HG02970 (cell line): ENCODE results near the gene HBE1.
"Not testable (repeated sequence)": the region's sequence is repeated elsewhere in the genome, so short reads cannot be mapped to it uniquely, and the experiment has no call there.

ENCODE experiments used
- ATAC-seq: cut with Tn5 transposase; IDR thresholded peaks from one replicate; pipeline ENCODE4 v1.9.1; 2021; ENCODE audit warnings: mild to moderate bottlenecking, moderate library complexity, moderate number of reproducible peaks; ENCODE audit not compliant: unreplicated experiment, low FRiP score

The HBE1 gene

GRCh38 chr11:5269715-5270147 is at the start of gene HBE1:
TSS of gene HBE1 (minus strand) at chr11:5269945. CDS start at chr11:5269890, 55 bp downstream.
- ATAC-seq: no peak

- ATAC-seq: no peak
These were observed 47.5 kb upstream of the HBE1 start for GRCh38 chr11:5317292-5317691.

DNA sequence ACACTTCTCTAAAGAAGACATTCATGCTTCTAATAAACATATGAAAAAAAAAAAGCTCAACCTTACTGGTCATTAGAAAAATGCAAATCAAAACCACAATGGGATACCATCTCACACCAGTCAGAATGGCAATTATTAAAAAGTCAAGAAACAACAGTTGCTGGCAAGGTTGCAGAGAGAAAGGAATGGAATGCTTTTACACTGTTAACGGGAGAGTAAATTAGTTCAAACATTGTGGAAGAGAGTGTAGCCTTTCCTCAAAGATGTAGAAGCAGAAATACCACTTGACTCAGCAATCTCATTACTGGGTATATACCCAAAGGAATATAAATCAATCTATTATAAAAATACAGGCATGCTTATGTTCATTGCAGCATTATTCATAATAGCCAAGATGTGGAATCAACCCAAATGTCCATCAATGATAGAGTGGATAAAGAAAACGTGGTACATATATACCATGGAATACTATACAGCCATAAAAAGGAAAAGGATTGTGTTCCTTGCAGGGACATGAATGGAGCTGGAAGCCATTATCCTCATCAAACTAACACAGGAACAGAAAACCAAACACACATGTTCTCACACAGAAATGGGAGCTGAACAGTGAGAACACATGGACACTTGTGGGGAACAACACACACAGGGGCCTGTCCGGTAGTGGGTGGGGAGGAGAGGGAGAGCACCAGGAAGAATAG is 43.7 kb upstream of the HBE1 start:
- ATAC-seq: not testable (repeated sequence)

- ATAC-seq: no peak
These were observed 40.7 kb upstream of the HBE1 start for GRCh38 chr11:5310423-5310822.

DNA sequence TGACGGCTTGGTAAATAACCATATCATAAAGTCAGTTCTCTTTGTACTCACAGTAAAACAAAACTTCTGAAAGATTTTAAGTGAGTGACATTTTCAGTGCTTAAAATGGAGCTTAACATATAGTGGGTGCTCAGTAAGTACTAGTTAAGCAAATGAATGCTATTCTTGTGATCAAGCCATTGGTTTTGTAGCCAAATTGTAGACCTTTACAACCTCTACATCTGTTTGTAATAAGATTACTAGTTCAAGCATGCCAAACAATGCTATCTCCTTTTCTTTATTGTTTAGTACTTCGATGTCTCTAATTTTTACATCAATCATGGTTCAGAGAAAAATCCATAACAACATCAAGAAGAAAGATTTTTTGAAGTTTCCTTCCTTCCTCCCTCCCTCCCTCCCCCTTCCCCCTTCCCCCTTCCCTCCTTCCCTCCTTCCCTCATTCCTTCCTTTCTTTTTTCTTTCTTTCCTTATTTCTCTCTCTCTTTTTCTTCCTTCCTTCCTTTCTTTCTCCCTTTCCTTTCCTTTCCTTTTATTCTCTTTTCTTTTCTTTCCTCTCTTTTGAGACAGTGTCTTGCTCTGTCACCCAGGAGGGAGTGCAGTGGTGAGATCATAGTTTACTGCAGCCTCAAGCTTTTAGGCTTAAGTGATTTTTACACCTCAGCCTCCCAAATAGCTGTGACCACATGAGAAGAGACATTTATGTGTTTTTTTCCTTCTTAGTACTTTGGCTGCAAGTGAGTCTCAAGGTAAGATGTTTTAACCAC is 37.7 kb upstream of the HBE1 start:
- ATAC-seq: no peak

DNA sequence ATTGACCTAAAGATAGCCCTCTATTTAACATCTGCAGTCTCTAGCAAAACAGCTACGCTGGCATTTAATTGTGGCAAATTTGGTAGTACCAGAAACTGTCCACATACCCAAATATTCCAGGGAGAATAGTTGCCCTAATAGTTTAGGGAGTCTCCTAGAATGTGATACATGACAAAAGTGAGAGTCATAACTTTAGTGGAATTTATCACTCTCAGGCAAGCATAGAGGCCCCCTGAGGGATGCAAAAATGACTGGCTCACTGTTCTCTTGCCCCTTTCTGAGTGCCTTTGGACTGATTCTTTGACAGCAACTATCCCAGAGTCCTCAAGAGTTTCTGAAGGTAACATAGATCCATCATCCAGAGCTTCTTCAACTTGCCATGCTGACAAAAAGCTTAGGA is 34.3 kb upstream of the HBE1 start:
- ATAC-seq: no peak

DNA sequence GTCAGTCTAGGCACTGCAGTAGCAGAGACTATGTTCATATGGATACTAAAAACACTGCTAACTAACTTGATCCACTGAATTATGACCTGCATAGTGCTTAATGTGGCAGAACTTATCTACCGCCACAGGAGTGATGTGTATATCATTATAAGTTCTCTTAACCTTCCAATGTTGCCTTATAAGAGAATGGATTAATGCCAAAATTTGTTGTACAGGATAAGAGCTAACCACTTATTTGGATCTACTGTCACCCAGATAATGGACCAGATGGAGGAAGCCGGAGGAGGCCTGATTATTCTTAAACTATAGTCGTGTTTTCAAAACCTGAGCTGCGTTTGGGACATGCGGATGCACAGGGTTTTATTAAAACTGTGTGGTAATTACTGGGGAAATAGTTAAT is 33.9 kb upstream of the HBE1 start:
- no peak for ATAC-seq

GRCh38 chr11:5301846-5302245 is 32.1 kb upstream of the HBE1 start, which contains the start of gene OR51B4:
TSS of gene OR51B4 (minus strand) at chr11:5301946. CDS start at chr11:5301946, 0 bp downstream.
- ATAC-seq: no peak

DNA sequence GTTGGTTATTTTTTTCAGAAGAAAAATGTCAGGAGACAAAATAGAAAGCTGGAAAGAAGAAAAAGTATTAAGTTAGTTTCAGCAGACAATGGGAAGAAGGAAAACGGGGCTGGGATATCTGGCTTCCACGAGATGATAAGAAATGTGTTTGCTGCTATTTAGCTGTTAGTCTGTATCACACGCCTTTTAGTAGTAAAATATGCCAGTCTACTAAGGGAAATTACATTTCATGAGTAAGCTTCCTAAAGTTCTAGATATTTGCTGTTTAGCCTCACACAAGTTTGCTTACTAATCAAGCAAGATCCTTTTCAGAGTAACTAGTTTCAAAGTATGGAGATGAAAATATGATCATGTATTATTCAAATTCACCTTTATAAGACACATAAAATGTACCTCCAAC is 30.5 kb upstream of the HBE1 start:
- no peak for ATAC-seq

- no peak for ATAC-seq
These were observed 28.7 kb upstream of the HBE1 start for GRCh38 chr11:5298451-5298850.

- ATAC-seq: no peak
These were observed 28.1 kb upstream of the HBE1 start for GRCh38 chr11:5297721-5298323.

DNA sequence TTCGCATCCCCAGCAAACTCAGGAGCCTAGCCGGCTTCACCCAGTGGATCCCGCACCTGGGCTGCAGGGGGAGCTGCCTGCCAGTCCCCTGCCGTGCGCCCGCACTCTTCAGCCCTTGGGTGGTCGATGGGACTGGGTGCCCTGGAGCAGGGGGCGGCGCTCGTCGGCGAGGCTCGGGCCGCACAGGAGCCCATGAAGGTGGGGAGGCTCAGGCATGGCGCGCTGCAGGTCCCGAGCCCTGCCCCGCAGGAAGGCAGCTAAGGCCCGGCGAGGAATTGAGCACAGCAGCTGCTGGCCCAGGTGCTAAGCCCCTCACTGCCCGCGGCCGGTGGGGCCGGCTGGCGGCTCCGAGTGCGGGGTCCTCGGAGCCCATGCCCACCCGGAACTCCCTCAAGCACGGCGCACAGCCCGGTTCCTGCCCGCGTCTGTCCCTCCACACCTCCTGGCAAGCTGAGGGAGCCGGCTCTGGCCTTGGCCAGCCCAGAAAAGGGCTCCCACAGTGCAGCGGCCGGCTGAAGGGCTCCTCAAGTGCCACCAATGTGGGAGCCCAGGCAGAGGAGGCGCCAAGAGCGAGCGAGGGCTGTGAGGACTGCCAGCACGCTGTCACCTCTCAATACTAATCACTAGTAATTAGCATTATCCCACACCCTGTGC is 24.7 kb upstream of the HBE1 start:
- not testable (repeated sequence) for ATAC-seq

DNA sequence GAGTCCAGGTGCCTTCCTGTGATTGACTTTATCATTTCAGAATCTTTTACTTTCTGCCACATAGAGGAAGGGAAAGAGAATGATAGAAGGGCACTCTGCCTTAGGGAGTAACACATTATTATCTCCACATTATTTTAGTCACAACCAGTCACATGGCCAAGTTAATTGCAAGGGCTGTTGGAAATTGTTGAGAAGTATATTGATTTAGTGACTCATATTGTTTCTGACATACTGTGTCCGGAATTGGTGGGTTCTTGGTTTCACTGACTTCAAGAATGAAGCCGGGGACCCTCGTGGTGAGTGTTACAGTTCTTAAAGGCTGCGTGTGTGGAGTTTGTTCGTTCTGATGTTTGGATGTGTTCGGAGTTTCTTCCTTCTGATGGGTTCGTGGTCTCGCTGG is 23.3 kb upstream of the HBE1 start:
- no peak for ATAC-seq

DNA sequence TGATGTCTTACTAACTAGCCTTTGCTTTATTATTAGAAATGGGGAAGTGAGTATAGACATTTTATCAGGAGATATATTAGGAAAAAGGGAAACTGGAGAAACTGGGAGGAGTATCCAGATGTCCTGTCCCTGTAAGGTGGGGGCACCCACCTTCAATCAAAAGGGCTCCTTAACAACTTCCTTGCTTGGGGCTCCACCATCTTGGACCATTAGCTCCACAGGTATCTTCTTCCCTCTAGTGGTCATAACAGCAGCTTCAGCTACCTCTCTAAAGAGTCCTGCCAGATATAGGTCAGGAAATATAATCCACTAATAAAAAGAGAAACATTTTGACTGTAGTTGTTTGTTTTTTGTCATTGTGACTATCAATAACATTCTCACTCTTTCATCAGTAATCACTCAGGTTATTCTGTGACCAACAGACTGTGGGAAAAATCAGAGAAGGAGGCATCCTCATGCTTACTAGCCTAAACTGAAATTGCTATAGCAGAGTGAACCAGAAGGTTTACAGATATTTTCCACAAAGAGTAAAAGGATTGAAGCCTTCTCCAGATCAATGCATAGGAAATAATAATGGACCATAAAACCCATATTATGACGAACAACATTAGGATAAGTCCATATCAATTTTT is 21.6 kb upstream of the HBE1 start:
- peak; percentile 72 for ATAC-seq

- ATAC-seq: no peak
These were observed 20.4 kb upstream of the HBE1 start for GRCh38 chr11:5290106-5290505.

- no peak for ATAC-seq
These were observed 20.0 kb upstream of the HBE1 start for GRCh38 chr11:5289696-5290095.

DNA sequence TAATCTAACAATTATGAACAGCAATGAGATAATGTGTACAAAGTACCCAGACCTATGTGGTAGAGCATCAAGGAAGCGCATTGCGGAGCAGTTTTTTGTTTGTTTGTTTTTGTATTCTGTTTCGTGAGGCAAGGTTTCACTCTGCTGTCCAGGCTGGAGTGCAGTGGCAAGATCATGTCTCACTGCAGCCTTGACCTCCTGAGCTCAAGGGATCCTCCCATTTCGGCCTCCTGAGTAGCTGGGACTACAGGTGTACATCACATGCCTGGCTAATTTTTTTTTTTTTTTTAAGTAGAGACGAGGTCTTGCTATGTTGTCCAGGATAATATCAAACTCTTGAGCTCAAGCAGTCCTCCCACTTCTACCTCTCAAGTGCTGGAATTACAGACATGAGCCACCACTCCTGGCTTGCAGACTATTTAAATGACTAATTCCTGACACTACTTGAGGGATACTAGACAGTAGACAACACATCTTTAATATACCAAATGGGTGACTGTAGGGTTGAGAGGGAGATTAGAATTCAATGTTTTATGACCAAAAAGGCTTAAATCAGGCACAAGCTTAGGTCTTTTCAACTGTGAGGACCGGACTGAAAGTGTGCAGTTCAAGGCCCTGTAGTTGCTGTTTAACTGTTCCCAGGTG is 19.3 kb upstream of the HBE1 start:
- no peak for ATAC-seq

DNA sequence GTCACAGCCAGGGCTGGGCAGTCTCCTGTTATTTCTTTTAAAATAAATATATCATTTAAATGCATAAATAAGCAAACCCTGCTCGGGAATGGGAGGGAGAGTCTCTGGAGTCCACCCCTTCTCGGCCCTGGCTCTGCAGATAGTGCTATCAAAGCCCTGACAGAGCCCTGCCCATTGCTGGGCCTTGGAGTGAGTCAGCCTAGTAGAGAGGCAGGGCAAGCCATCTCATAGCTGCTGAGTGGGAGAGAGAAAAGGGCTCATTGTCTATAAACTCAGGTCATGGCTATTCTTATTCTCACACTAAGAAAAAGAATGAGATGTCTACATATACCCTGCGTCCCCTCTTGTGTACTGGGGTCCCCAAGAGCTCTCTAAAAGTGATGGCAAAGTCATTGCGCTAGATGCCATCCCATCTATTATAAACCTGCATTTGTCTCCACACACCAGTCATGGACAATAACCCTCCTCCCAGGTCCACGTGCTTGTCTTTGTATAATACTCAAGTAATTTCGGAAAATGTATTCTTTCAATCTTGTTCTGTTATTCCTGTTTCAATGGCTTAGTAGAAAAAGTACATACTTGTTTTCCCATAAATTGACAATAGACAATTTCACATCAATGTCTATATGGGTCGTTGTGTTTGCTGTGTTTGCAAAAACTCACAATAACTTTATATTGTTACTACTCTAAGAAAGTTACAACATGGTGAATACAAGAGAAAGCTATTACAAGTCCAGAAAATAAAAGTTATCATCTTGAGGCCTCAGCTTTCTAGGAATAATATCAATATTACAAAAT is 18.6 kb upstream of the HBE1 start:
- ATAC-seq: no peak

DNA sequence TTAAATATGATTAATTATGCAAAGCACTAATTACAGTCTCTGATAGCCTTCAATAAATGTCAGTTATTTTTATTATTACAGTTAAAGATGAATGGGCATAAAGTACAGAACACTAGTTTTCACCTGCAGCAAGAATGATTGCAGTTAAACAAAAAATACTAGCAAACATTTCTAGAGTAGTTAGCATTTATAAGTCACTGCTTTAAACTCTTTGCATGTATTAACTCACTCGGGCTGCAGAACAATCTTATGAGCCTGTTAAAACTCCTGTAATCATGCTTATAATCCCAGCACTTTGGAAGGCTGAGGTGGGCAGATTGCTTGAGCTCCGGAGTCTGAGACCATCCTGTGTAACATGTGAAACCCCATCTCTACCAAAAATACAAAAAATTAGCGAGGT is 17.2 kb upstream of the HBE1 start:
- ATAC-seq: no peak
